ENCODE measurements around the gene STAU1. TPM values are rescaled to one million over a fixed set of nuclear protein-coding genes. Genes with fewer than 3 reads are reported as not detected.

STAU1 gene
- total and polyA plus RNA-seq, 9 donors = 37.2 to 113 (median 70.5) TPM

DNA sequence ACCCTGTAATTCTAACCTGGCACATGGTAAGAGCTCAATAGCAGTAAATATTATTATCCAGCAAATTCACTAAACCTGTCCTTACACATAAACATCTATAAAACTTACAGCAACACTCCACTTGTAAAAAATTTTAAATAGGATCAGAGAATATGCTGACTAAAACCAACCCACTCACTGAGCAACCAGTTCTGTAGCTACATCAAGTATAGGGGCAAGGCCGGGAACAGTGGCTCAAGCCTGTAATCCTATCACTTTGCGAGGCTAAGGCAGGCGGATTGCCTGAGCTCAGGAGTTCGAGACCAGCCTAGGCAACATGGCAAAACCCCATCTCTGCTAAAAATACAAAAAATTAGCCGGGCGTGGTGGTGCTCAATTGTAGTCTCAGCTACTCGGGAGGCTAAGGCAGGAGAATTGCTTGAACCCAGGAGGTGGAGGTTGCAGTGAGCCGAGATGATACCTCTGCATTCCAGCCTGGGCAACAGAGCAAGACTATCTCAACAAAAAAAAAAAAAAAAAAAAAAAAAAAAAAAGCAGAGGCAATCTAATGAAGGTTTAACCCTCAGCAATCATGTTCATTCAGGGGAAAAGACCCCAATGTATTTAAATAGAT is 6.8 kb downstream of the STAU1 start:
- Histone ChIP-seq H3K36me3 (no peaks in the 10 kb centered on the region), H3K9me3 (no peaks in the 10 kb centered on the region), H3K27ac (no peak overlapping the region), H3K4me3 (no peak overlapping the region), H3K4me1 (ENCODE audit: insufficient read depth) (peaks cover 6% of the 10 kb centered on the region), H3K27me3 (no peaks in the 10 kb centered on the region)
- no peak for DNase-seq
- intact Hi-C loops (cut with DNase I) = no loop called here
- TF ChIP-seq, protein P1, sequence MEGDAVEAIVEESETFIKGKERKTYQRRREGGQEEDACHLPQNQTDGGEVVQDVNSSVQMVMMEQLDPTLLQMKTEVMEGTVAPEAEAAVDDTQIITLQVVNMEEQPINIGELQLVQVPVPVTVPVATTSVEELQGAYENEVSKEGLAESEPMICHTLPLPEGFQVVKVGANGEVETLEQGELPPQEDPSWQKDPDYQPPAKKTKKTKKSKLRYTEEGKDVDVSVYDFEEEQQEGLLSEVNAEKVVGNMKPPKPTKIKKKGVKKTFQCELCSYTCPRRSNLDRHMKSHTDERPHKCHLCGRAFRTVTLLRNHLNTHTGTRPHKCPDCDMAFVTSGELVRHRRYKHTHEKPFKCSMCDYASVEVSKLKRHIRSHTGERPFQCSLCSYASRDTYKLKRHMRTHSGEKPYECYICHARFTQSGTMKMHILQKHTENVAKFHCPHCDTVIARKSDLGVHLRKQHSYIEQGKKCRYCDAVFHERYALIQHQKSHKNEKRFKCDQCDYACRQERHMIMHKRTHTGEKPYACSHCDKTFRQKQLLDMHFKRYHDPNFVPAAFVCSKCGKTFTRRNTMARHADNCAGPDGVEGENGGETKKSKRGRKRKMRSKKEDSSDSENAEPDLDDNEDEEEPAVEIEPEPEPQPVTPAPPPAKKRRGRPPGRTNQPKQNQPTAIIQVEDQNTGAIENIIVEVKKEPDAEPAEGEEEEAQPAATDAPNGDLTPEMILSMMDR (IDR thresholded peaks at IDR 0.05) = no peak
- TF ChIP-seq EP300 (IDR thresholded peaks at IDR 0.05) (no peak), POLR2A (IDR thresholded peaks at IDR 0.05) (no peak)
- WGBS, 3 donors = 84 to 90% (median 85%) methylated on average over 8 of the region's 8 CpGs

DNA sequence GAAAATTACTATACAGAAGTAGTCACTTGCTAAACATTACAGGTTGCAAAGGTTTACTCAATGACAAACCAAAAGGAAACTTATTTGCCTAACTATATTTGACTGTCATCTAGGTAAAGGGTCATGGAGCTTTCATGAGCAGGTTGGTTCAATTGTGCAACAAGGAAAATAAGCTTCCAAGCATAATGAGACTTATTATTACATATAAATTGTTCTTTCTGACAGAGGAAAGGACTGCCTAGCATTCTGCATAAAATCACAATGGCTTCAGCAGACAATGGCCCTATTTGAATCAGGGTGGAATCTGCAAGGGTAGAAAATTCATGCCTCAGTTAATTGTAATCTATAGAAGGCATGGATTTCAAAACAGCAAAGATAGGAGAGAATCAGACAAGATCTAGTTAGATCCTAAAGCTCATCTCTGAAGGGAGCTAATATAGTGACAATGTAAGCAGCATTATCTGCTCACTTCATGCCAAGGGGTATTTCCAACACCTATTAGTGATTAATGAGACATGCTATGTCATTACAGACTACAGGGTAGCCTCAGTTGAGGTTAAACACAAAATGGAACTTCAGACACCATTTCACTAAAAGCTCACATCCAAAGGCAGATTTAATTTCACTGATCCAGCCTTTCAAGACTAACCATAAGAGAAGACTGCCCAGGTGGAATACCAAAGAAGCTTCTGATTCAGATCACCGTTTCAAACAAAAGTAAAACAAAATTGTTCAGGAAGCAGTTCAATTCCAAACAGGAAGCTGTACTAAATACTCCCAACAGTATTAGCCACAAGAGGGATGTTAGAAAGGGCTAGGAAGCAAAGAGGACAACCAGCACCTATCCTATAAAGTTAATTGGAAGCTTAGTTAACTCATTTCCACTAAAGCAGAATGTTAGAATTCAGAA is 8.5 kb downstream of the STAU1 start:
- DNase-seq = no peak
- H3K27me3 ChIP-seq = no peaks in the 10 kb centered on the region
- peaks cover 4% of the 10 kb centered on the region for H3K4me1 ChIP-seq (ENCODE audit: insufficient read depth)
- H3K9me3 ChIP-seq = no peaks in the 10 kb centered on the region
- WGBS, 3 donors = 14 to 43% (median 15%) methylated on average over 1 of the region's 1 CpG
- no peaks in the 10 kb centered on the region for H3K36me3 ChIP-seq
- intact Hi-C loops (cut with DNase I) = no loop called here
- no peak overlapping the region for H3K4me3 ChIP-seq
- no peak overlapping the region for H3K27ac ChIP-seq
- TF ChIP-seq EP300 (IDR thresholded peaks at IDR 0.05) = no peak
- TF ChIP-seq, protein P1 (IDR thresholded peaks at IDR 0.05) = no peak
- TF ChIP-seq POLR2A (IDR thresholded peaks at IDR 0.05) = no peak

DNA sequence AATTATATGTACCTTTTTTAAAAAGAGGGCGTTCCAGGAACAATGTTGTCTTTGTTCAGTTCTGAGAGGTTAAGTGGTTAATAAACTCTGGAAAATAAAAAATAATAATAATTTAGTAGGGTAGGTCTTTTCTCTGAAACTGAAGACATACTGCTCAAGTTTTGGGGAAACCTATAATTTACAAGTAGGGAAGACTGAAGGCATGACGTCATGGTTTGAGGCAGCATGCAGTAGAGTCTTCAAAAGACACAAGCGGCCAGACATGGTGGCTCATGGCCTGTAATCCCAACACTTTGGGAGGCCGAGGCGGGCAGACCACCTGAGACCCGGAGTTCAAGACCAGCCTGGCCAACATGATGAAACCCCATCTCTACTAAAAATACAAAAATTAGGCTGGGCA is 14.0 kb downstream of the STAU1 start:
- Histone ChIP-seq H3K4me3 (no peak overlapping the region), H3K4me1 (ENCODE audit: insufficient read depth) (peaks cover 2% of the 10 kb centered on the region), H3K36me3 (no peaks in the 10 kb centered on the region), H3K27ac (no peak overlapping the region), H3K9me3 (no peaks in the 10 kb centered on the region), H3K27me3 (no peaks in the 10 kb centered on the region)
- WGBS, 3 donors = 93 to 97% (median 94%) methylated on average over 6 of the region's 6 CpGs
- TF ChIP-seq, protein P1 (IDR thresholded peaks at IDR 0.05) = no peak
- no peak for TF ChIP-seq POLR2A (IDR thresholded peaks at IDR 0.05)
- TF ChIP-seq EP300 (IDR thresholded peaks at IDR 0.05) = no peak
- intact Hi-C loops (cut with DNase I) = no loop called here
- DNase-seq = no peak

DNA sequence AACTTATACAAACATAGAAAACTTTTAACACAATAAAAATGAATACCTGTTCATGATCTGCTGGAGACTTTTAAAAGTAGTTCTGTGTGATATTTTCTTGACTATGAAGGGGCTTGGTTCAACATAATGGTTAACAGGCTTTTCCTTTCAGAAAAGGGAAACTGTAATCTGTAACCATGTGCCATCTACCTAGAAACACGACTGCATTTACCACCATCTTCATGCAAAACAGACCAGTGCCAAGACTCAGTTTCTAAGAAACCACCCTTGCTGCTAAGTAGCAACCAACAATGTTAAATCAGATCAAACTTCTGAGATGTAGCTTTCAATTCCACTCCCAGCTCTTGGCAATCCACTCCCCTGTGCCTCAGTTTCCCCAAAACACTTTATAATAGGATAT is 15.7 kb downstream of the STAU1 start:
- WGBS, 3 donors = 22 to 42% (median 28%) methylated on average over 1 of the region's 1 CpG
- H3K27ac ChIP-seq = no peak overlapping the region
- no peak for DNase-seq
- H3K27me3 ChIP-seq = no peaks in the 10 kb centered on the region
- TF ChIP-seq, protein P1 (IDR thresholded peaks at IDR 0.05) = no peak
- no peaks in the 10 kb centered on the region for H3K36me3 ChIP-seq
- no peak overlapping the region for H3K4me3 ChIP-seq
- H3K4me1 ChIP-seq (ENCODE audit: insufficient read depth) = no peaks in the 10 kb centered on the region
- H3K9me3 ChIP-seq = no peaks in the 10 kb centered on the region
- intact Hi-C loops (cut with DNase I) = no loop called here

Data from ovary (tissue), 9 donors.